LNCAP (cell line): ENCODE results near the gene SPACA7.

ENCODE experiments used
- TF ChIP-seq, protein P1 (sequence below): fragments of 450-650 bp; IDR thresholded peaks from 2 replicates; pipeline ENCODE4 v1.5.1; 2017; ENCODE audit warnings: mild to moderate bottlenecking

The SPACA7 gene

DNA sequence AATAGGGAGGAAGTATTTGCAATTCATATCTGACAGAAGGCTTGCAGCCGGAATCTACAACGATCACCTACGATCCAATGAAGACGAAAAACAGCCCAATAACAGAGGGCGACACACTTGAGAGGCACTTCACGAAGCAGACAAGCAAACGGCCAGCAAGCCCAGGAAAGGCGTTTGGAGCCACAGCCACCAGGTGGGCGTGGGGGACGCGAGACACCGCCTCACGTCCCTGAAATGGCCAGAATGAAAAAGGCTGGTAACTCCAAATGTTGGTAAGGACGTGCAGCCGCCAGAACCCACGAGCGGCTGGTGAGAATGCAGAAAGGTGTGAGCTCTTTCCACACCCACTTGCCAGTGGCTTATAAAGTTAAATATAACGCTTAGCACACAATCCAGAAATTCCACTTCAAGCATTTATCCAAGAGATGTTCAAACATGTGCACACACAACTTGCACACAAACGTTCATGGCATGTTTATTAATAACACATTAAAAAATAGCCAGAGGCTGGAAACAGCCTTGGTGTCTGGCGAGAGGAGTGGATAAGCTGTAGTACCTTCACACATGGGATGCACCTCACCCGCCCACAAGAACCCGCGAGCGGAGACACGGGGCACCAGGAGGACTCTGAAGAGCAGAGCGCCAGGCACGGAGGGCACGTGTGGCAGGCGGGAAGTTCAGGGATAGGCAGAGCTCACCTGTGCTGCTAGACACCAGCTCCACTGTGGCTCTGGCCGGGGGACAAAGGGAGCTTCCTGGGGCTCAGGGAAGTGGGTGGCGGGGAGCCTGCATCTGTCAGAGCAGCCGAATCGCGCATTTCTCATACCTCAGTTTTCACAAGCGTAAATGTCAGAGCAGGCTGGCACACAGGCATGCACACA is 89.3 kb downstream of the SPACA7 start:
- TF ChIP-seq, protein P1, sequence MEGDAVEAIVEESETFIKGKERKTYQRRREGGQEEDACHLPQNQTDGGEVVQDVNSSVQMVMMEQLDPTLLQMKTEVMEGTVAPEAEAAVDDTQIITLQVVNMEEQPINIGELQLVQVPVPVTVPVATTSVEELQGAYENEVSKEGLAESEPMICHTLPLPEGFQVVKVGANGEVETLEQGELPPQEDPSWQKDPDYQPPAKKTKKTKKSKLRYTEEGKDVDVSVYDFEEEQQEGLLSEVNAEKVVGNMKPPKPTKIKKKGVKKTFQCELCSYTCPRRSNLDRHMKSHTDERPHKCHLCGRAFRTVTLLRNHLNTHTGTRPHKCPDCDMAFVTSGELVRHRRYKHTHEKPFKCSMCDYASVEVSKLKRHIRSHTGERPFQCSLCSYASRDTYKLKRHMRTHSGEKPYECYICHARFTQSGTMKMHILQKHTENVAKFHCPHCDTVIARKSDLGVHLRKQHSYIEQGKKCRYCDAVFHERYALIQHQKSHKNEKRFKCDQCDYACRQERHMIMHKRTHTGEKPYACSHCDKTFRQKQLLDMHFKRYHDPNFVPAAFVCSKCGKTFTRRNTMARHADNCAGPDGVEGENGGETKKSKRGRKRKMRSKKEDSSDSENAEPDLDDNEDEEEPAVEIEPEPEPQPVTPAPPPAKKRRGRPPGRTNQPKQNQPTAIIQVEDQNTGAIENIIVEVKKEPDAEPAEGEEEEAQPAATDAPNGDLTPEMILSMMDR: no peak

DNA sequence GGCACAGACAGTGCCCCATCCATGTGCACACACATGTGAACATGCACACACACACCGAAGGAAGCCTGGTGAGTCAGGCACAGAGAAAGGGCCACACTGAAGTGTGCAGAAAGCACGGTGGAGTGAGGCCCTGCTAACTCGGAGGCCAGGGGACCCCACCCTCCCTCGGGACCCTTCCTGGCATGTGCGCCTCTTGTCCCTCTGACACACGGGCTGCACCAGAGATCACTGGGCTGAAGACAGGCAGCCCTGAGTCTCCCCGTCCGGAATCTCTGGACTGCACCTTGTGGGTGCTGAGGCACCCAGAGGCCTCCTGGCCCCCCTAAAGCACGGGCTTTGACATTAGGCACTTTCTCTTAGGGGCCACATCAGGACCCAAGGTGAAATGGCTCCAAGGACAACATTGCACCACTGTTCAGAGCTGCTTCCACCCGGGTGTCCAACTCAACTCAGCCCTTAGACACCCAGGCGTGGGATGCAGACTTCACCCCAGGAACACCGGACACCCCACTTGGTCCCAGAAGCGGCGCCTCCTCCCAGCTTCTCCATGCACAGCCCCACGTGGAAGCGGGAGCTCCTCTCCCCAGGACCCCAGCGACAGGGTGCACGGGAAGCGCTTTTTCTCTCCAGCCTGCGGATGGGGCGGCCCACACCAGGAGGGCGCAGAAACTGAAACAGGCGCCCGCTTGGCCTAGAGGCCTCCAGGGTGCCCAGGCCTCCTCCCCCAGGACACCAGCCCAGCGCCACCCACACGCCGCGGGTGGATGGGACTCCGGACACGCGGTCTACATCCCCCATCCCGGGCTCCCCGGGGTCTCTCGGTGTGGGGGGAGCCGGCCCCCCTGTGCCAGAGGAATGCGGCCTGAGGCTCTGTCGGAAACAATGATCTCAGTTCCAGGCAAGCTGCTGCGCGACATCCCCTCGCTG is 90.2 kb downstream of the SPACA7 start:
- TF ChIP-seq, protein P1: no peak

DNA sequence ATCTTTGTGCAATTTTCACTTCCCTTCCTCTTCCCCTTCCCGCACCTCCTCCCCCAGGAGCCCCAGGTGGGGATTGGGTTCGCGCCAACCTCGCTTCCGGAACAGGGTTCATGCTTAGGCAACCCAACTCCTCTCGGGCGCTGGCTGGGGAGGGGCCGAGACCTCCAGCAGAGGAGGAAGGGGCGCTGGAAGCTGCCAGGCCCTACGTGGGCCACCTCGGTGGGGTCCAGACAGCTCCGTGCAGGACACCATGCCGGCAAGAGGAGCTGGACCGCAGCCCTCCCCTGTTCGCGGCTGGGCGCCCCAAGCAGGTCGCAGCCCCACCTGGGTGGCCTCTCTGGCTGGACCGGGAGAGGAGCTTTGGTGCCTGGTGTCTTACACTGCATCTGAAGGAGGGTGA is 91.1 kb downstream of the SPACA7 start:
- TF ChIP-seq, protein P1: no peak

DNA sequence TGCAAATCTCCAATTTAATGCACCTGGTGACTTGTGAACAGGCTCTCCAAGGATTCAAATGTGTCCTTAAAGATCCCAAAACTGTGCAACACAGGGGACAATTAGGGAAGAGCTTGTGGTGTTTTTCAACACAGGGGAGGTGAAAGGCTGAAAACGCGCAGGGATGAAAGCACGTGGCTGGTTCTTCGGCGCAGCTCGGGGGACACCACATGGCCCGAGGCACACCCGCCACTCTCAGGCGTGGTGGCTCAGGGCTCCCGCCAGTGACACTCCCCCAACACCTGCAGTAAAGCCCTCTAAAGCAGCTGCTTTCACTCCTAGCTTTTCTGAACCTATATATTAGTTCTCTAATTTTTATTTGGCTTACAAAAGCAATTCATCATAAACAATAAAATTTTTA is 91.9 kb downstream of the SPACA7 start:
- TF ChIP-seq, protein P1: no peak

DNA sequence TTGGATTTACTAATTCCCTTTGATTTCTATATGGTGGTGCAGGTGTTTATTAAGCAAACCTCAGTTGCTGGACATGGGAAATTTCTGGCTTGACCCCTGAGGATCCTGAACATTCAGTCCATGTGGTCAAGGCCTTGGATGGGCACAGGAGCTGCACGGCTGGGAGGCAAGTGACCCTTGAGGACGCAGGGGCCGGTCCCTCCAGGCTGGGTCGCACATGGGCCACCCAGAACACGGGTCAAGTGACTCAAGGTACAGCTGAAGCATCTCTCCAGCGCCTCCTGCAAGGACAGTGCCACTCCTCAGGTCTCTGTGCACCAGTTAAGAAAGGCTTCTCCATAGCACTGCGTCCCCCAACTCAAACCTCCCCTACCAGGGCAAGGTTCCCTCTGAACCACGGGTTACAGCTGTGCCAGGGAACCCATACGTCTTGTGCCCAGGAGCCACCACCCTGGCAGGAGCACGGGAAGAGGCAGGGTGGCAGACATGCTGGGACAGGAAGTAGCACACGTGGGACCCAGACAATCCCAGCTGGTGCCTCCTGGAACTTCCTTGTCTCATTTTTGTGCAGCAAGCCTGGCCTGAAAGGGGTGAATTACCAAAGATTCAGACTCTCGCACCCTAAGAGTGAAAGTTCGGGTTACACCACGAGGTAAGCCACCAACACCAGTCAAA is 93.1 kb downstream of the SPACA7 start:
- TF ChIP-seq, protein P1: no peak

DNA sequence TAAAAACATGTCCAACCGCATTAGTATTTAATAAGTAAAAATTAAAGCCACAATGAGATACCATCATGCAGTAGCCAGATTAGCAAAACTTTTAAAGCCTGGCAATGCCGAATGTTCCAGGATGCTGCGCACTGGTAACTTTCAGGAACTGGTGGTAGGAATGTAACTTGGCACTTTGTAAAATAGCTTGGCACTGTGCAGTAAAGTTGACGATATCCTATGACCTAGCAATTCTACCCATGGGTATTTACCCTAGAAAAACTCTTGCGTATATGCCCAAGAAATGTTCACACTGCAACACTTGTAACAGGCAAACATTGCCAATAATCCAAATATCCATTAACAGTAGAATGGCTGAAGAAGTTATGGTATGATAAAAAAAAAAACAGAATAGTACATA is 97.7 kb downstream of the SPACA7 start:
- TF ChIP-seq, protein P1: no peak

DNA sequence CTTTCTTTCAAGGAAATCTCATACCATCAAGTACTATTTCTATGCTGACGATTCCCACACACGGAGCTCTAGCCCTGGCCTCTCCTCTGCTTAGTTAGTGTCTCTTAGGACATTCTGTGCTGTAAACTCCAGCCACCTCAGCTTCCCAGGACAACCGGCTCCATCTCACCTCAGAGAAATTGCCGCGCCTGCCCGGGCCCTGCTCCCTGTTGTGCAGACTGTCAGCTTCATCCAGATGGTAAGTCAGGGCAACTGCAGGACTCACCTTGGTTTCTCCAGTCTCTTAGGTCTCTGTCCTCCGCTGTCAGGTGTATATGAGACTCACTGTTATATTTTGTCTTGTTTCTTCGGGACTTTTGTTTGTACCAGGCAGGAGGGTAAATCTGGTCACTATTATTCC is 98.7 kb downstream of the SPACA7 start:
- TF ChIP-seq, protein P1: no peak
